ENCODE measurements around the gene PAOX.
A peak's percentile ranks its signal among the peaks of the same experiment; 100 is the strongest.

Gene PAOX
- 1.9 to 3.4 (median 2.6) reads per million in 4 experiments for total RNA-seq

DNA sequence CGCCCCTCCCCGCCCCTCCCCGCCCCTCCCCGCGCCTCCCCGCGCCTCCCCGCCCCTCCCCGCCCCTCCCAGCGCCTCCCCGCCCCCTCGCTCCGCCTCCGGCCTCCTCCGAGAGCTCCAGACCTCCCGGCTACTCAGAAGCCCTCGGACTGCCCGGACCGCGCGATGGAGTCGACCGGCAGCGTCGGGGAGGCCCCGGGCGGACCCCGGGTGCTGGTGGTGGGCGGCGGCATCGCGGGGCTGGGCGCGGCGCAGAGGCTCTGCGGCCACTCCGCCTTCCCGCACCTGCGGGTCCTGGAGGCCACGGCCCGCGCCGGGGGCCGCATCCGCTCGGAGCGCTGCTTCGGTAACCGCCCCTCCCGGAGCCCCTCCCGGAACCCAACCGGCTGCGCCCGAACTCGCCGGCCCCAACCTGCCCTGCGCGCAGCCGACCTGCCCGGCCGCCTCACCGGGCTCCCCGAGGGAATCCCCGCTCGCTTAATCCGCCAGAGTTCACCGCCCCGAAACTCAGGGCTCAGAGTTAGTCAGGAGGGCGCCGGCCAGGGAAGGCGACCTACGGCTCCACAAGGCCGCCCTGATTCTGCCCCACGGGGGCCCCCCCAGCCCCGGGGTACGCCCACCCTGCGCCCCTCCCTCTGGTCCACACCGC lies at the start of gene PAOX:
Gene PAOX, plus strand, starts transcription at position 111 of the 649 bp plus-strand sequence. Its CDS starts 55 bp downstream, at position 166.
- DNase-seq, result peak; percentile 27

DNA sequence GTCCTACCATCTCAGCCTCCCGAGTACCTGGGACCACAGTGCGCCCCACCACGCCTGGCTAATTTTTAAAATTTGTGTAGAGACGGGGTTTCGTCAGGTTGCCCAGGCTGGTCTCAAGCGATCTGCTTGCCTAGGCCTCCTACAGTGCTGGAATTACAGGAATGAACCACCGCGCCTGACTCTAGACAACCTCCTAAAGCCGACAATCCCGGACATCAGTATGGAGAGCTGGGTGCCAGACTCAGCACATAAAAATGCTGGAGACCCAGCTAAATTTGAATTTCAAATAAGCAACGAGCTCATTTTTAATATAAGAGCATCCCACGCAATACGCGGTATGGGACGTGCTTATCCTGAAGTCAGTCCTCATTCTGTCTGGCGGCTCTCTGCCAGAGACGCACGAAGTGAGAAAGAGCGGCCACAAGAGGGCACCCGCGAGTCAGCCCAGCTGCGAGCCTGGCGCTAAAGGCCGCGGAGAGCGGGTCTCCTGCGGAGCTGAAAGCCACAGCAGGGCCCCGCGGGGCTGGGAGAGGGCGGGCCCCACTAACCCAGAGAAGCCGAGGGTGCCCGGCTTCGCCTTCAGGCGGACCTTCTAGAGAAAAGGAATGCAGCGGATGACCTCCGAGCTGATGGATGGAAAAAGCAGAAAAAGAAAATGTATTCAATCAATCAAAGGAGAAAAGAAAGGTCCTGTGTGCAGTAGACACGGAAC lies 49.4 kb upstream of the PAOX start:
- DNase-seq, result peak; percentile 78

DNA sequence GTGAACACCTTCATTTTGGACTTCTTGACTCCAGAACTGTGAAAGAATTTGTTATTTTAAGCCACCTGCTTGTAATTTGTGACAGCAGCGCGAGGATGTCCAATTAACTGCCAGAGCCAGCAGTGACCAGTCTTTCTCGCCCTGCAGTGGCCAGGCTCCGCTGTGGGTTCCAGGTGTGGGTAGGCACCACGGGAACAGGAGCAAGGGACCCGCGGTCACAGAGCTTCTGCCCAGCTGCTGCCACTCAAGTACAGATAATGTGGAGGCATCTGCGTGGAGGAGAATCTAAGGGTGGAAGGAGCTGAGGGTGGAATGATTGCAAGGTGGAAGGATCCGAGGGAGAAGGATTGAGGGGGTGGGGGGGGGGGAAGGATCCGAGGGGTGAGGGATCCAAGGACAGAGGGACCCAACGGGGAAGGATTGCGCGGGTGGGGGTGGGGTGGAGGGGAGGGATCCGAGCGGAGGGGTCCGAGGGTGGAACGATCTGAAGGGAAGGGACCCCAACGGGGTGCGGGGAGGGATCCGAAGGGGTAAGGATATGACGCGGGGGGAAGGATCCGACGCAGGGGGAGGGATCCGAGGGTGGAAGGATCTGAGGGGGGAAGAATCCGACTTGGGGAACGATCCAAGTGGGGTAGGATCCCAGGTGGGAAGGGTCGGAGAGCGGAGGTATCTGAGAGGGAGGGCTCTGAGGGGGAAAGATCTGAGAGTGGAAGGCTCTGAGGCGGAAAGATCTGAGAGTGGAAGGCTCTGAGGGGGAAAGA lies 45.9 kb upstream of the PAOX start:
- no peak for DNase-seq

DNA sequence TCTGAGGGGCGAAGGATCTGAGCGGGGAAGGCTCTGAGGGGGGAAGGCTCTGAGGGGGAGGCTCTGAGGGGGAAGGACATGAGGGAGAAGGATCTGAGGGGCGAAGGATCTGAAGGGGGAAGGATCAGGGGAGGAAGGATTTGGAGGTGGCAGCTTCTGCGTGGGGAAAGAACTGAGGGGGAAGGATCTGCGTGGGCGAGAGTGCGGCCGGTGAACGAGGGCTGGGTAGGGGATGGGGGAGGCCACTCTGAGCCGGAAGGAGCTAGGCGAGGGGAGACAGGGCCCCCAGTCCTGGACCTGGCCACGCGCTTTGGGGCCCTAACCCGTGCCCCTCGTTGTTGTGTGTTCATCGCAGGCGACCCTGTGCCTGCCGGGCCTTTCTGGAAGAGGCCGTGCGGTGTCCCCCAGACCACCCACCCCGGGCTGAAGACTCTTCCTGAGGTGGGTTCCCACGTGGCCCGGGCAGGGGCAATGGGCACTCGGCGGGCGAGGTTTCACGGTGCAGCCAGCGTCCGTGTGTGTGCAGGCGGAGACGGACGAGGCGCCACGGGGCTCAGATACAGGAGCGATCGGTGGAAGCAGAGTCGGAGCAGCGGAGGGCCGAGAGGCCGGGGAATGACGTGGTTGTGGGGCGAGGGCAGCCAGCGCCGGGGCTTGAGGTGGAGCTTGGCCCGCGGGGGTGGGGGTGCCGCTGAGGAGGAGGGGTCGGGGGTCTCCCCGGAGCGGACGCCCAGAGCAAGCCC lies 44.4 kb upstream of the PAOX start:
- DNase-seq, result no peak

DNA sequence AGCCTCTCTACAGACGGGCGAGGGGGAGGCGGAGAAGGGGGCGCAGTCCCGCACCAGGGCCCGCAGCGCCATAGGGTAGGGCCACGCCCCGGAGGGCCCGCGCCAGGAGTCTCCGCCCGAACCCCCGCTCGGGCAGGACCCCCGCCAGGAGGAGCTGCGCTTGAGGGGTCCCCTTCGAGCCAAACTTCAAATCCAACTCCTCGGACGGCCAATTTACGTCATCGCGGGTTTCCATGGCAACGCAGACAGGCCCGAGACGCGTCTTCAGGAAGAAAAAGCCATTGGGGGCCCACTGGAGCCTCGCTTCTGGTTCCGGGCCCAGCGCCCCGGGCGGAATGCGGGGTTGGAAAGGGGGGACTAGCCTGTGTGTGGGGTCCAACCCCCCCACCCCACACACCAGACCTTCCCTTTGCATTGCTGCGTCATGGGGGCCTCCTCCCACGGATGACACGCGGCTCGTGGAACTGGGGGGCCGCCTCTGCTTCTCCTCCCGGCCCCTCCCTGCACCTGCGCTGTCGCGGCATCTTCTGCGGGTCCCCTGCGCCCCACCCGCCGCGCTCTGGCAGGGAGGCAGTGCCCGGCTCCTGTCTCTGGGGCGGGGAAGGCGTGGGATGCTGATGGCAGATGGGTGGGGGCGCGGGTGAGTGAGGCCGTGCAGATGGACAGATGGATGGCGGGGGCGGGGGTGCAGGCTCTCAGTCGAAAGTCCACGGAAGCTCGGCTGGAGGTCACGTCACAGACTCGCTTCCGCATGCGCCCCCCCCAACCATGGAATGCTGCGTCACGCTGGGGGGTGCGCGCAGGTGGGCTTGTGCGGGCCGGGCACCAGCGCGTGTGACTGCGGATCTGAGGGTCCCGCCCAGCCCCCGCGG lies 43.6 kb upstream of the PAOX start:
- peak; percentile 86 for DNase-seq

DNA sequence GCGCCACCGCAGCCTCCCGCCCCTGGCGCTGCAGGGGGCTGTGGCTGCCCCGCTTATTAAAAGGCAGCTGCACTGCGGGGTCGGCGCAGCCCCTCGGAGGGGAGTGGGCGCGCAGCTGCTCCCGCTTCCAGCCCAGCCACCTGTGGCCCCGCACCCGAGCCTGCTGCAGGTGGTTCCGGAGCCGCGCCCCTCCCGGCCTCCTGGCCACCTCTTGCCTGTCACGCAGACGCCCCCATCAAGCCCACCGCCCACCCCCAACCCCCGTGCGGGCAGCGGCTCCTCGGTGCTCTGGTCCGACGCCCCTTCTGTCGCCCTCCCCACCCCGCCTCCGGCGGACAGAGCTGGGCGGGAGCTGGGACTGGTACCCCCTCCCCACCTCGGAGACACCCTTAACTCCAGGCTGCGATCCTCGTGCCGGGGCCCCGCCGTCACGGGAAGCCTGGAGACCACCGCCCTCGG lies 42.9 kb upstream of the PAOX start:
- no peak for DNase-seq

DNA sequence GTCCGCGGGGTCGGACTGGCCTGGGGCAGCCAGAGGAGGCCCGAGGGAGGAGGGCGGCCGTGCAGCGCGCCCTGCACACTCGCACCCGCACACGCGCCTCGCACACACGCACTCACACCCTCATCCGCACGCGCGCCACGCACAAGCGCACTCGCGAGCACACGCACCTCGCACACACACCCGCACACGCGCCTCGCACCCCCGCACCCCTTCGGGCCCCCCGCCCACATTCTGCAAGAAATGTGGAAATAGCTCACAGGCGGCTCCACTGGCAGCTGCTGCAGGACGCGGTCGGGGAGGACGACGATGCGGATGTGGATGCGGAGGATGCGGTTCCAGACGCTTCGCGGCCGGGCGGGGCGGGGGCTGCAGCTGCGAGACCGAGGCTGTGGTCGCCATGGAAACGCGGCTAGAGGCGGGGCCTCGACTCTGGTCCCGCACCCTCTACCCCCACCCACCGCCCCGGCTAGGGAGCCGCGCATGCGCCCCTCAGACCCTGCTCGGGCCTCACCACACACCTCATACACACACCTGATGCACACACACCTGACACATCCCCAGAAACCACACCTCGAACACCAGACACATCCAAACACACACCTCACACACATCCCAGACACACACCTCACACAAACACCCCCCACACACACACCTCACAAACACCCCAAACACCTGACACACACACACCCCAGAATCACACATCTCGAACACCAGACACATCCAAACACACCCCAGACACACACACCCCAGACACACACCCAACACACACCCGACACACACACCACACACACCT lies 42.3 kb upstream of the PAOX start, which contains the start of gene CALY:
Gene CALY, minus strand, starts transcription at position 320 of the 793 bp plus-strand sequence. CDS start 7,907 bp downstream, outside the sequence.
- peak; percentile 72 for DNase-seq

DNA sequence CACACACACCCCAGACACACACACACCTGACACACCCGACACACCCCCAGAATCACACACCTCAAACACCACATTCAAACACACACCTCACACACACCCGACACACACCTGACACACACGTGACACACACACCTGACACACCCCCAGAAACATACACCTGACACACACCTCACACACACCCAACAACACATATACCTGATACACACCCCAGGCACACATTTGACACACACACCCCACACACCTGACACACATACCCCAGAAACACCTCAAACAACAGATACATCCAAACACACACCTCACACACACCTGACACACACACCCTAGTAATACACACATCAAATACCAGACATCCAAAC lies 41.7 kb upstream of the PAOX start:
- no peak for DNase-seq

DNA sequence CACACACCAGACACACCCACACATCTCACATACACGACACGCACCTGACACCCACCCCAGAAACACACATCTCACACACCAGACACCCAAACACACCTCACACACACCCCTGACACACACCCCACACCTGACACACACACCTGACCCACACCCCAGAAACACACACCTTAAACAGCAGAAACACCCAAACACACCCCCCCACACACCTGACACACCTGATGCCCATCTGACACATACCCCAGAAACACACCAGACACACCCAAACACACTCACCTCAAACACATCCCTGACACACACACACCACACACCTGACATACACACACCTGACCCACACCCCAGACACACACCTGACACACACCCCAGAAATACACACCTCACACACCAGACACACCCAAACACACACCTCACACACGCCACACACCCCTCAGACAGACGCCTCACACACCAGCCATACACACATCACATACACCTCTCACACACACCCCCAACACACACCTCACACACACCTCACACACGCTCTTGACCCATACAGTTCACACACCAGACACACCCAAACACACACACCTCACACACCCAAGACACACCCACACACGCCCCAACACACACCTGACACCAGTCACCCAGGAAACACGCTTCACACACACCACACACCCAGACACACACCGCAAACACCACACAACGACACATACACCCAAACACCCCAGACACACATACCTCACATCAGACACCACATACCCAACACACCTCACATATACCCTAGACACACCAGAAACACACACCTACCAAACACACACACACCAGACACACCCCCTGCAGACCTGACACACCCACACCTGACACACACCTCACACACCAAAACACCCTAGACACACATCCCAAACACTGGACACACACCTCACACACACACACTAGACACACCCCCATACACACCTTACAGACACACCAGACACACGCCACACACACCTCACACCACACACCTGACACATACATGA lies 40.7 kb upstream of the PAOX start:
- no peak for DNase-seq

DNA sequence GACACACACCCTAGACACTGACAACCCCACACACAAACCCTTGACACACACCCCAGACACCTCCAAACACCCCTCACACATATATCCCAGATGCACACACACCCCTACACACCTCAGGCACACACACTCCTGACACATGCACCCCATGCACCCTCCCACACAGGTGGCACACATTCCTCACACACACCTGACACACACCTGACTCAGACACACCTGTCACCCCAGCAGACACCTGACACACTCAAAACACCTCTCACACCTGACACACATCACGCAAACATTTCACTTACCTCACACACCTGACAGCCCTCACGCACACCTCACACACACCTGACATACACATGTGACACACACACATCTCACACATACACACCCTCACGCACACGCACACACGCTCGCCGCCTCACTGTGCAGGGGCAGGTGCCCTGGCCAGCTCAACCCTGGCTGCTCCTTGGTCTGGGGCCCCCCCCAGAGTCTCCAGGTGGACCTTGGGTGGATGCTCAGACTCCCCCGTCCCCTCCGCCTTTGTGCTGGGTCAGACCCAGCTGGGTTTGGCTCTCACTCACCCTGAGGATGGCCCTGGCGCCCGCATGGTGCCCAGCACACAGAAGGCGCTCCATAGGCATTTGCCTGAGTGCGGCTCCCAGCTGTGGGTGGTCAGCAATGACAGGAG lies 39.2 kb upstream of the PAOX start:
- no peak for DNase-seq

DNA sequence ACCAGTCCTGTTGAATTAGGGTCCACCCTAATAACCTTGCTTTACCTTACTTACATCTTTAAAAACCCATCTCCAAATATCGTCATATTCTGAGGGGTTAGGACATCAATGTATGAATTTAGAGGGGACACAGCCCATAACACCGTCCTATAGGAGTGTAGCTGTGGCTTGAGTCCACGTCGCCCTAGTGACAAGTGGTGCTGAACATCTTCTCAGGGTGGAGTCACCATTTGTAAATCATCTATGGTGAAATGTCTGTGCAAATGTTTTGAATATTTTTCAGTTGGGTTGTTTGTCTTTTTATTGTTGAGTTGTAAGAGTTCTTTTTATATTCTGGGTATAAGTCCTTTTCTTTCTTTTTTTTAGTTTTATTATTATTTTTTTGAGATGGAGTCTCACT lies 37.1 kb upstream of the PAOX start:
- DNase-seq, result no peak

DNA sequence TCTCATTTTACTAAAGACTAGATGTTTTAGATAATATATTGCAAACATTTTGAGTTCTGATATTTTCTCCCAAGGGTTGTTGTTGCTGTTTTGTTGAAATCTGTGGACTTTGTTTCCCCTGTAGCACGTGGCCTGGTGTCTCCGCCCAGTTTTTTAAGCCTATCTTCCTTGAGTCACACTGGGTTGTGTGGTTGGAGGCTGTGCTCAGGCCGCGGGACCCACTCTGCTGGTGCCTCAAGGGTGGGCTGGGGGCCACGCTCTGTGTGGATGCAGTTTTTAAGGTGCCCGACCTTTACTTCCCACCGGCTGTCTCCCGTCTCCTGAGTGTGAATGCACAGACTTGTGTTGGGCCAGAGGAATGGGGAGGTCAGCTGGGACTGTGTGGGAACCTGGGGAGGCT lies 36.1 kb upstream of the PAOX start:
- DNase-seq, result no peak

DNA sequence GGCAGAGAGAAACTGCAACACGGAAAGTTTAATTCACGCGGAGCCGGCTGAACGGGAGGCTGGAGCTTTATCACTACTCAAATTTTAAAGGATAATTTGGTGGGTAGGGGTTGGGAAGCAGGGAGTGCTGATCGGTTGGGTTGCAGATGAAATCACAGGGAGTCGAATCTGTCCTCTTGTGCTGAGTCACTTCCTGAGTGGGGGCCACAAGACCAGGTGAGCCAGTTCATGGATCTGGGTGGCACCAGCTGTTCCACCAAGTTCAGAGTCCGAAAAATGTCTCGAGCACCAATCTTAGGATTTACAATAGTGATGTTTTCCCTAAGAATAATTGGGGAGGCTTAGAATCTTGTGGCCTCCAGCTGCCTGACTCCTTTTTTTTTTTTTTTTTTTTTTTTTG lies 35.5 kb upstream of the PAOX start:
- DNase-seq, result no peak

DNA sequence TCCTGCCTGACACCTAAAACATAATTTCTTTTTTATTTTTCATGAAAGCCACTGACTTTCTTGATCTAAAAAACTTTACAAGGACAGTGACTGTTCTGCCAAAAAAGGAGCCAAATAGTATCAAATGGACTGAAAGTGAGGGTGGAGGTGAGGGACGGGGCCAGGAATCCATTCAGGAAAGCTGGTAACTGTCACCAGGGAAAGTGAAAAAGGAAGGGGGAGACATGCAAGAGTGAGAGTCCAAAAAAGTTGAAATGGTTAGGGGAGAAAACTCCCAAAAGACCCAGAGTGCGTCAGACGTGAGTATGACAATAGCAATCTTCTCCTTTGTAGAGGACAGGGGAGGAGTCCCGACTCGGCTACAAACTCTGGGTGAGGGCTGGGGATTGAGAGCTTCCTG lies 34.8 kb upstream of the PAOX start:
- no peak for DNase-seq

DNA sequence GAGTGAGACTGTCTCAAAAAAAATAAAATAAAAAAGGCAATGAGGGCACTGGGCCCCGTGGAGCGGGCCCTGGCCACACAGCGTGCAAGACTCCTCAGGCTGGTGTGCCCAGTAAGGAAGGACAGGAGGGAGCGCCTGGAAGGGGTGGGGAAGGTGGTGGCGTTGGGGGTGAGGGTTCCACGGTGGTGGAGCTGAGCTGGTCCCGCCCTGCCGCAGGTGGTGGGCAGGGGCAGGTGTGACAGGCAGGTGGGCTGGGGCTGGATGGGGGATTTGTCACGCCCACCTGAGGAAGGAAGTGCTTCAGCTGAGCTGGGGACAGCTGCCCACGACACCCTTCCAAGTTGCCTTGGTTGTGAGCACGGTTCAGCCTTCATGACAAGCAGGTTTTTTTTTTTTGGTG lies 32.6 kb upstream of the PAOX start:
- DNase-seq, result no peak

DNA sequence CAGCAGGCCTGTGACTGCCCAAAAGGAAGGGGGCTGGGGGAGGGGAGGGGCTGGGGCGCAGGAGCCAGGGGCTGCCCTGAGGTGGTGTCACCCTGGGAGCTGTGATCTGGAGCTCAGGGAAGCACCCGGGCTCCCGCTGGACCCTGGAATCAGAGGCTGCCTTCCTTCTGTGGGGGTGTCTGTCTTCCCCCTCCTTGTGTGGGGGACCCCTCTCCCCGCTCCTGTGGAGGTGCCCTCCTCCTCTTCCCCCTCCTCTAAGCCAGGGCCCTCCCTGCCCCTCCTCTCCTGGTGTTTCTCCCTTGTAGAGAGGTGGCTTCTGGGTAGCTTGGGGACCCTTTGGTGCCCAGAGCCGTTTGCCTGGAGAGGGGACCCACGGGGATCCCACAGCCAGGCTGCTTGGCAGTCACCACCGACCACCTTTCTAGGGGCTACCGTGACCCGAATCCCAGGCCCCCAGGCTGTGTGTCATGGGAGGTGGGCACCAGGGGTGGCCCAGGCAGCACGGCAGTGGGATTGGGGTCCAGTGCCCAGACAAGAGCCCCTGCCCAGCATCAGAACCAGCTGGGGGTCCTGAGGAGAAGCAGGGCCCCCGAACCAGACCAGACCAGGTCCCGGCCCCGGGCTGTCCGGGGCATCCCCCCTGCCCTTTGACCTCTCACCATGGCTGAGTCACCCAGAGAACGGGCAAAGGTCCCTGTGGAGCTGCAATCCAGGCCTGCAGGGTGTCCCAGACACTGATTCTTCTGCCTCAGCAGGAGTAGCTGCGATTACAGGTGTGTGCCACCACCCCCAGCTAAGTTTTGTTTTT lies 31.1 kb upstream of the PAOX start:
- DNase-seq, result no peak

DNA sequence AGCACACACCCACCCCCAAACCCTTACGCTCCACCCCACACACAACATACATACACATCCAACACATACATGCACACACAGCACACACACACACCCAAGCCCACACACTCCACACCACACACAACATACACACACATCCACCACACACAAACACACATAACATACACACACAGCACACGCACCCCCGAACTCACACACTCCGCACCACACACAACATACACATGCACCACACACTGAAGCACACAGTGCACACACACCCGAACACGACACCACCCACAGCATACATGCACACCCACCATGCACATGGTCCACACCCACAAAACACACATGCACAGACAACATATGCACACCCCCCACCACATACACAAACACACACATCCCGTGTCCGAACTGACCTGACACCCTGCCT lies 29.9 kb upstream of the PAOX start:
- DNase-seq, result no peak

DNA sequence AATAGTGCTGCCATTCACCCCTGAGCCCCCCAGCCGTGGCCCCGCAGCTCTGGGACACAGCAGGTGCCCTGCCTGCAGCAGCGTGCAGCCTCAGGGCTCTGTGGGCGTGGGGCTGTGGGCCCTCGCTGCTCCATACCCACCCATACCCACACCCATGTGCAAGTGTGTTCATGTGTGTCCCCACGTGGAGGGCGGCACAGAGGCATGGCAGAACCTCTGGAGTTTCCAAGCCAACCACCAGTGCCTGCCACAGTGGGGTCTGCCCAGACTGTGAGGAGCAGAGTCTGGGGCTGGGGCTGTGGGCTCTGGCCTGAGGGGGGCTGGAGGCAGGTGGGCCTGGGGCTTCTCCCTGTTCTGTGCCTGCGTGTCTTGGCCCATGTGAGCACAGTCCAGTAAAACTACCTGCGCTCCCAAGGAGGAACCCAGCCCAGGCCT lies 29.5 kb upstream of the PAOX start:
- DNase-seq, result no peak
